HCT116 (cell line): Measurements from ENCODE around the gene CTRB2. TPM values are rescaled to one million over a fixed set of nuclear protein-coding genes. Genes with fewer than 3 reads are reported as not detected.

Experiments used
- ATAC-seq: fragments of 200-7000 bp; cut with Tn5 transposase; 2 replicates; pipeline ENCODE4 v1.9.1; 2020; ENCODE audit warnings: mild to moderate bottlenecking, moderate library complexity
- BruUV-seq: library from RNA; stranded (reverse); fragments of 400-500 nt; replicated peaks from 2 replicates; lab custom pipeline; 2021; lab: Mats Ljungman, UMichigan
- CTCF ChIA-PET: fragments of 300-600 bp; sonication (Branson Sonifier 250); formaldehyde crosslinking; loops from one replicate; lab custom pipeline; 2021; ENCODE audit warnings: antibody characterized with exemption; lab: Charles Lee
- POLR2A ChIA-PET: fragments of 300-600, 350-600 bp; sonication (Branson Sonifier 250); formaldehyde crosslinking; loops from one replicate; lab custom pipeline; 2021; ENCODE audit warnings: antibody characterized with exemption; lab: Charles Lee
- RAD21 ChIA-PET, 2 experiments: fragments of 300-600 bp; sonication (Branson Sonifier 250); formaldehyde crosslinking; loops; one replicate each; lab custom pipeline; 2023; ENCODE audit warnings: low total read pairs in 2 of 2; ENCODE audit not compliant: uncharacterized antibody in 2 of 2, unreplicated experiment in 2 of 2, low non-redundant PET in 1 of 2; lab: Charles Lee
- DNase-seq: peaks from one replicate; pipeline ENCODE4 v3.0.0-alpha.2; 2010; ENCODE audit warnings: low read depth, low spot score
- H2AFZ ChIP-seq: fragments of 200-600 bp; shearing (Covaris generic), sonication (generic); 2 replicates; pipeline ENCODE4 v1.6.1; 2017; ENCODE audit warnings: low read depth, mixed run types, mixed read lengths, antibody characterized with exemption, low read length; ENCODE audit not compliant: poor library complexity, severe bottlenecking
- H3K27ac ChIP-seq: 2 replicates; pipeline ENCODE4 v1.5.1; 2012; ENCODE audit warnings: low read depth, low read length
- H3K27me3 ChIP-seq: fragments of 200-600 bp; sonication (generic); 2 replicates; pipeline ENCODE4 v1.6.1; 2016; ENCODE audit warnings: mixed run types, low read length, mixed read lengths; ENCODE audit not compliant: insufficient read depth
- H3K36me3 ChIP-seq, 2 experiments: fragments of 200-500 bp in 1 of 2; fragments of 200-600 bp in 1 of 2; sonication (Bioruptor generic) in 1 of 2; sonication (generic) in 1 of 2; 2 replicates each; pipeline versions ENCODE4 v1.5.1 to v1.6.1; 2014 to 2016; ENCODE audit warnings: low read length in 2 of 2, inconsistent platforms in 1 of 2, mixed read lengths in 1 of 2, mixed run types in 1 of 2; ENCODE audit not compliant: insufficient read depth in 2 of 2, control insufficient read depth in 1 of 2
- H3K4me1 ChIP-seq, 2 experiments: fragments of 200-600 bp in 1 of 2; sonication (generic) in 1 of 2; 2 replicates each; pipeline versions ENCODE4 v1.5.1 to v1.6.1; 2012 to 2017; ENCODE audit warnings: low read length in 2 of 2, inconsistent platforms in 1 of 2, mild to moderate bottlenecking in 1 of 2, mixed read lengths in 1 of 2, mixed run types in 1 of 2, moderate library complexity in 1 of 2; ENCODE audit not compliant: insufficient read depth in 2 of 2, control insufficient read depth in 1 of 2
- H3K4me2 ChIP-seq: fragments of 200-600 bp; sonication (generic); 2 replicates; pipeline ENCODE4 v1.6.1; 2017; ENCODE audit warnings: mixed run types, low read length, mixed read lengths
- H3K4me3 ChIP-seq, 2 experiments: fragments of 200-600 bp in 1 of 2; sonication (generic) in 1 of 2; replicated peaks in 1 of 2; 2 replicates each; pipeline ENCODE4 v1.5.1; 2011 to 2016; ENCODE audit warnings: low read length in 2 of 2, control low read depth in 1 of 2, low read depth in 1 of 2, mild to moderate bottlenecking in 1 of 2, mixed read lengths in 1 of 2, mixed run types in 1 of 2
- H3K79me2 ChIP-seq: fragments of 200-600 bp; sonication (generic); 2 replicates; pipeline ENCODE4 v1.6.1; 2017; ENCODE audit warnings: mild to moderate bottlenecking, mixed run types, low read length, moderate library complexity, mixed read lengths; ENCODE audit not compliant: insufficient read depth
- H3K9ac ChIP-seq: fragments of 200-600 bp; sonication (generic); 2 replicates; pipeline ENCODE4 v1.6.1; 2016; ENCODE audit warnings: low read length, mixed read lengths
- H3K9me2 ChIP-seq: fragments of 200-600 bp; sonication (generic), shearing (Covaris generic); 2 replicates; pipeline ENCODE4 v1.6.1; 2017; ENCODE audit warnings: mixed run types, mild to moderate bottlenecking, moderate library complexity; ENCODE audit not compliant: insufficient read depth
- H3K9me3 ChIP-seq, 2 experiments: fragments of 200-500 bp in 1 of 2; fragments of 200-600 bp in 1 of 2; sonication (Bioruptor generic) in 1 of 2; sonication (generic) in 1 of 2; 2 replicates each; pipeline ENCODE4 v1.6.1; 2014 to 2017; ENCODE audit warnings: low read length in 2 of 2, mixed read lengths in 2 of 2, inconsistent platforms in 1 of 2, low read depth in 1 of 2, mild to moderate bottlenecking in 1 of 2, mixed run types in 1 of 2, moderate library complexity in 1 of 2; ENCODE audit not compliant: control insufficient read depth in 1 of 2, insufficient read depth in 1 of 2
- H4K20me1 ChIP-seq: fragments of 200-600 bp; sonication (generic), shearing (Covaris generic); 2 replicates; pipeline ENCODE4 v1.6.1; 2017; ENCODE audit warnings: mixed run types, mild to moderate bottlenecking, moderate library complexity; ENCODE audit not compliant: insufficient read depth
- ATF3 ChIP-seq: IDR thresholded peaks from 2 replicates; pipeline ENCODE4 v1.6.1; 2012
- CBX3 ChIP-seq: IDR thresholded peaks from 2 replicates; pipeline ENCODE4 v1.6.1; 2012; ENCODE audit warnings: low read depth
- ELF1 ChIP-seq: IDR thresholded peaks from 2 replicates; pipeline ENCODE4 v1.6.1; 2012; ENCODE audit warnings: low read depth, borderline replicate concordance
- EZH2 ChIP-seq: fragments of 200-600 bp; sonication (generic); IDR thresholded peaks from 2 replicates; pipeline ENCODE4 v1.6.1; 2017; ENCODE audit warnings: antibody characterized with exemption, mixed run types
- FOSL1 ChIP-seq: IDR thresholded peaks from 2 replicates; pipeline ENCODE4 v1.6.1; 2012; ENCODE audit warnings: low read depth
- JUND ChIP-seq: IDR thresholded peaks from 2 replicates; pipeline ENCODE4 v1.6.1; 2012
- POLR2A ChIP-seq: IDR thresholded peaks from 2 replicates; pipeline ENCODE4 v1.7.0; 2011; ENCODE audit warnings: borderline replicate concordance; ENCODE audit not compliant: insufficient read depth, insufficient read length; ENCODE audit errors: extremely low read depth
- POLR2AphosphoS5 ChIP-seq: IDR thresholded peaks from 2 replicates; pipeline ENCODE4 v1.6.1; 2011; ENCODE audit warnings: mild to moderate bottlenecking, low read depth, low read length, moderate library complexity
- REST ChIP-seq: IDR thresholded peaks from 2 replicates; pipeline ENCODE4 v1.6.1; 2012; ENCODE audit warnings: low read depth
- SRF ChIP-seq: IDR thresholded peaks from 2 replicates; pipeline ENCODE4 v1.6.1; 2012; ENCODE audit warnings: low read depth
- TCF7L2 ChIP-seq: IDR thresholded peaks from 2 replicates; pipeline ENCODE4 v1.7.0; 2011; ENCODE audit warnings: borderline replicate concordance, inconsistent platforms; ENCODE audit not compliant: insufficient read depth, insufficient read length; ENCODE audit errors: extremely low read depth
- YY1 ChIP-seq: IDR thresholded peaks from 2 replicates; pipeline ENCODE4 v1.6.1; 2011; ENCODE audit warnings: low read length, low read depth, moderate library complexity, mild to moderate bottlenecking; ENCODE audit not compliant: insufficient replicate concordance; ENCODE audit errors: extremely low read depth
- ZNF274 ChIP-seq: fragments of 200-500 bp; sonication (Bioruptor generic); IDR thresholded peaks from 2 replicates; pipeline ENCODE4 v1.6.1; 2014; ENCODE audit warnings: mild to moderate bottlenecking, low read depth, low read length, inconsistent platforms
- intact Hi-C: fragments of 100-400 bp; cut with micrococcal nuclease; formaldehyde crosslinking; loops from 2 replicates; pipeline ENCODE4 v1.10.0; 2022
- total RNA-seq: library from RNA; stranded (reverse); gene quantifications from one replicate; pipeline ENCODE4 v1.2.1, GENCODE V29; 2021; ENCODE audit not compliant: unreplicated experiment

CTRB2 gene
- total RNA-seq, 1 experiment from 2014 or later: 10.0 TPM

- ChIA-PET POLR2A (no interaction called here), CTCF (no interaction called here), RAD21 (no interaction called here)
- TF ChIP-seq POLR2AphosphoS5 (0 out of 2 replicates have a peak, but pooled peaks have one; percentile 26), YY1 (no peak)
- Histone ChIP-seq H3K9me2 (no peaks in the 10 kb centered on the region), H3K27ac (no peak overlapping the region), H3K9ac (no peak overlapping the region), H4K20me1 (no peaks in the 10 kb centered on the region), H3K4me3 (no peak overlapping the region), H3K9me3 (no peaks in the 10 kb centered on the region), H3K4me1 (no peaks in the 10 kb centered on the region), H3K36me3 (peaks cover 4 to 6% of the 10 kb centered on the region in 2 experiments), H3K79me2 (peaks cover 6% of the 10 kb centered on the region; the same call in 1 of the 2 replicates), H3K27me3 (no peaks in the 10 kb centered on the region), H2AFZ (no peak overlapping the region), H3K4me2 (no peak overlapping the region)
- ATAC-seq: peak; percentile 17
- no peak for DNase-seq
- no TSS peak for BruUV-seq
- intact Hi-C loops: no loop called here
These were observed 20.6 kb upstream of the CTRB2 start for GRCh38 chr16:75227361-75228142.

GRCh38 chr16:75226550-75227360, 19.8 kb upstream of the CTRB2 start:
- ChIA-PET CTCF (no interaction called here), POLR2A (no interaction called here), RAD21 (no interaction called here)
- intact Hi-C loops: no loop called here
- no peaks in the 10 kb centered on the region for H3K27me3 ChIP-seq
- no peak for DNase-seq
- no peak overlapping the region for H3K4me3 ChIP-seq
- no peak overlapping the region for H3K4me2 ChIP-seq
- H3K9ac ChIP-seq: no peak overlapping the region
- 0 out of 2 replicates have a peak, but pooled peaks cover 4% of the 10 kb centered on the region for H3K79me2 ChIP-seq
- H3K4me1 ChIP-seq: no peaks in the 10 kb centered on the region
- H4K20me1 ChIP-seq: no peaks in the 10 kb centered on the region
- H3K9me3 ChIP-seq: no peaks in the 10 kb centered on the region
- no peak overlapping the region for H3K27ac ChIP-seq
- peak; percentile 26 for ATAC-seq
- no peak overlapping the region for H2AFZ ChIP-seq
- BruUV-seq: no TSS peak
- H3K36me3 ChIP-seq: peaks cover 0 to 3% of the 10 kb centered on the region in 2 experiments; a peak in 2 of 4 replicates
- no peaks in the 10 kb centered on the region for H3K9me2 ChIP-seq
- TF ChIP-seq JUND (no peak), CBX3 (no peak), REST (no peak), POLR2AphosphoS5 (no peak; the same call in 1 of the 2 replicates), ATF3 (no peak), SRF (no peak), POLR2A (no peak), ELF1 (no peak), FOSL1 (no peak), EZH2 (no peak), ZNF274 (no peak), YY1 (no peak), TCF7L2 (no peak)
